GM21381 (cell line): Measurements from ENCODE around the gene SEMA3E.
"Not testable (repeated sequence)": the region's sequence is repeated elsewhere in the genome, so short reads cannot be mapped to it uniquely, and the experiment has no call there.

Source experiments
- ATAC-seq: cut with Tn5 transposase; IDR thresholded peaks from one replicate; pipeline ENCODE4 v1.9.1; 2021; ENCODE audit warnings: mild to moderate bottlenecking, moderate library complexity; ENCODE audit not compliant: unreplicated experiment

SEMA3E gene

DNA sequence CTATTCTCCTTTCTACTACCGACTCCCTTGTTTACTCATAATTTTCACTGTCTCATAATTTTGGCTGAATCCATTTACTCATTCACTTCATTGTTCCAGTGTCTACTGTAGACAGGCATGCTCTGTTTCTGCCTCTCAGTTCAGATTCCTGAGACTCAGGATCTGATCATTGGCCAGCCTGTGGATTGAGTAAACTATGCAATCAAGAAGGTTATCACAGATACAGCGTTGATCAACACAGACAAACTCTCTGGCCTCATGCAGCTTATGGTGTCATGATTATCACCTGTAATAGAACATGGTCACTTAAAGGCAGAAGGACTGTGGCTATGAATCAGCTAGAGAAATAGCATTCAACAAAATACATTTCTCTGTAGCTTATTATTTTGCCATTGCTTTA lies 86.0 kb downstream of the SEMA3E start:
- ATAC-seq, result no peak

GRCh38 chr7:83562289-83562688 lies 86.7 kb downstream of the SEMA3E start:
- ATAC-seq, result no peak

DNA sequence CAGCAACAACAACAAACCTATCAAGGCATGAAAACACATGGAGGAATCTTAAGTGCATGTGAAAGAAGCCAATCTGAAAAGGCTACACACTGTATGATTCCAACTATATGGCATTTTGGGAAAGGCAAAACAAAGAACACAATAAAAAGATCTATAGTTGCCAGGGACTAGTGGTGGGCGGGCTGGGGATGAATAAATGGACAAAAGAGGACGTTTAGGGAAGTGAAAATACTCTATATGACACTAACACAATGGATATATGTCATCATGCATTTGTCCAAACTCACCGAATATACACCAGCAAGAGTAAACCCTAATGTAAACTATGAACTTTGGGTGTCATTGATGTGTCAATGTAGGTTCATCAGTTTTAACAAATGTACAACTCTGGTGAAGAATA lies 89.1 kb downstream of the SEMA3E start:
- no peak for ATAC-seq

- ATAC-seq, result not testable (repeated sequence)
These were observed 96.4 kb downstream of the SEMA3E start for GRCh38 chr7:83552556-83552955.

DNA sequence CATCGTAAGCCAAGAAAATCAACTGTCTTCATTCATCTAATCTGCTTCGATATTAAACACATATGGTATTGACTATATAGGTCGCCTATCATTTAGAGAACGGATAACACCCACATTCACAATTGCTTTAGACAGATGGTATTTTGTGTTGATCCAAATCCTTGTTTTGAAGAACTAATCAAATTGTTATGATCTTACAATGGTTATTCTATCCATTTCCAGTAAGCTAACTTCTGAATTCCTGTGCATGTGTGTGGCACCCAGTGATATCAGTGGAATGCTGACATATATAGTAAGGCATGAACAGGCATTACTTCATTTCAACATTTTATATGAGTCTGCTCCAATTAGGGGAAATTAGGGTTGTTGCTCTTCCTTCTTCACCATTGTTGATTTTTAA lies 98.8 kb downstream of the SEMA3E start:
- no peak for ATAC-seq

- no peak for ATAC-seq
These were observed 100.7 kb downstream of the SEMA3E start for GRCh38 chr7:83548250-83548649.

DNA sequence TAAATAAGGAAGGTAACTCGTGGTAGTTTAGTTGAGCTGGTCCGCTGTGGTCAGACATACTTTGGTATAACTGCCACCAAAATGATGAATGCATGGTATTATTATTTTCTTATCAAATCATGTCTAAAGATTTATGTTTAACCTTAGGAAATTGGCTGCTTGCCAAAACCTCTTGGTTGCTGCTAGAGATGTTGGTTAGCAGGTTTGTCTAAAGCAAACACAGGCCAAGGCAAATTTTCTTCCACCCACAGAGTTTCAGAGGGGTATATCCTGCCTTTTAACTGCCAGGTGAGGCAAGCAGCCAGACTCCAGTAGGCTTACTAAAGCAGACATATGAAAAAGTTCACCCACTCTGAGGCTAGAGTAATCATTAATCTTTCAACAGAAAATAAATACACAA lies 101.4 kb downstream of the SEMA3E start:
- ATAC-seq, result no peak

- no peak for ATAC-seq
These were observed 102.4 kb downstream of the SEMA3E start for GRCh38 chr7:83546586-83546985.

- no peak for ATAC-seq
These were observed 107.6 kb downstream of the SEMA3E start for GRCh38 chr7:83541187-83541960.

- ATAC-seq, result no peak
These were observed 114.5 kb downstream of the SEMA3E start for GRCh38 chr7:83534488-83534887.

DNA sequence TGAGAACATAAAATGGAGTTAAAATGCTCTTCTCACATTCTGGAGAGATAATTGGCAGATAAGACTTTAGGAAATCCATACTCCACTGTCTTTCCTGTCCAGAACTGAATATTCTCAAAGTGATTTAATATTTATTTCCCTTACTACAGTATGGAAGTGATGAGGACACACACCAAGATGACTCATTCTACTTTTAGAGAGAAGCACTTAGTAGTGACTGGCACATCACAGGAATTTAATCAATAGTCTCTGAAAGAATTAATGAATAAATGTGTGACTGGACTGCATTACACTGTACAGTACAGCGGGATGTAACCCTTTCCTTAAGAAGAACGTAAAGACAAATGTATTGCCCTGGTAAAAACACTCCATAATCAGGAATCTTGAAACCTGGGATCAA lies 116.7 kb downstream of the SEMA3E start:
- no peak for ATAC-seq

DNA sequence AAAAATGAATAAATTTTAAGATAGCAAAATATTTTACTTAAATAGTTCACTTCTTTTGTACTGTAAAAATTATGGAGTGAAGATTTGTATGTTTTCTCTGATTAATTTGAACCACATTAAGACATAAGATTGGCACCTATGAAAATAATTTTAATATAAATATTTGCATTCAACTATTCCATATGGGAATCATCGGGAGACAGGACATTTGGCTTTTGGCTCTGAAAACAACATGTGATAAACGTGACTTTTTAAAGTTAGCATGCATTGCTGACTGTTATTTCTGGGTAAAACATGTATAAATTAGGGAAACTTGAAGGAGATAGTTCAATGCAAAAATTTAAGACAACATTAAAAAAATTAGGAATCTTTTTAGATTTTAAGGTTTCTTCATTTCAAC lies 117.2 kb downstream of the SEMA3E start:
- ATAC-seq, result no peak

DNA sequence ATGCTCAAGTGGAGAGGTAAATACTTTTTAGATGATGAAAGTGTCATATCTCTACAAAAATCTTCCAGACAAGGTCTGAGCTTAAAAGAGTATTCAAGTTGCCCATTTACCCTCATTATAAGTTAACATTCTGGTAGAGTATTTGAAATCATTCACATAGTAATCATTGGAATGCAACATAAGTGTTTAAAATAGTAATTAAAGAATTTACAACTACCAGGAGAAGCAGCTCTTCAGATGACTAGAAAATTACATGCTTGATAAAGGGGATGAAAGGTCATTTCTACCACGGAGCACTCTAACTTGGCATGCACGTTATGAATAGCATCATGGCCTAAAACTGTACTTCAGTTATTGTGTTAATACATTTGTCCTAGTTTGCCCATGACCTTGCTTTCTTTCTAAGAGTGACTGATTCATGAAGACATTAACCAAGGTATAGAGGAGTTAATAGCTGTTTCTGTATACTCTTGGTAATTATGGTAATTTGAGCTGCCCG lies 120.0 kb downstream of the SEMA3E start:
- no peak for ATAC-seq

DNA sequence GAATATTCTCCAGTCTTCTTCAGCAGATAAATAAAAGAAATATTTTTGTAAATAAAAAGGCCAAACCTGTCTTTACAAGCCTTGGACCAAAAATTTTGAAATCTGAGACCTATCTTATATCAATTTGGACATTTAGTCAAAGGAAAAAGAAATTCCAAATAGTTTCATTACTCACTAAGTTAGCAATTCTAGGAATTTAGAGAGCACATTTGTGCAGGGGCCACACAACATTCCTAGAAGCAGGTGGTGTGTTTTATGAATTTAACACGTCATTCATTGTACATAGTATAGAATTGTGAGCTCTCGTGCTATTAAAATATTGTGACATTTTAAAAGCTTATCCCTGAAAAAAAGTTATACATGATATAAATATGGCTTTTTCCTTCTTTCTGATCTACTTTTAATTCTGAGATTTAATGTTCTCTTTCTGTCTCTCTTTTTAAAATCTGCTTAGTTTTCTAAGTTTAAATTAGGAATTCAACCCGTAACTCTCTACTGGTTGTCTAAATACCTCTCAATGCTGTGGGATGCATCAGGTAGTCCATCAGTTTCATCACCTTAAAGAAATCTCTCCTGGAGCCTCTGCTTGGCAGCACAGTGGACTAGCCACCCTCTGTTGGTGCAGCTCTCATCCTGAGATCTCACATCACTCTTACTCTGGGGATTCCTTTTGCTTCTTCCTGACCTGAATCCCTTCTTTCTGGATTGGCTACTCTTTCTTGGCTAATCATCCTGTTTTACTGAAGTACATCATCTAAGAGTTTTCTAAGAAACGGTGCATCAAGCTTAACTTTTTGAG lies 124.5 kb downstream of the SEMA3E start:
- no peak for ATAC-seq

DNA sequence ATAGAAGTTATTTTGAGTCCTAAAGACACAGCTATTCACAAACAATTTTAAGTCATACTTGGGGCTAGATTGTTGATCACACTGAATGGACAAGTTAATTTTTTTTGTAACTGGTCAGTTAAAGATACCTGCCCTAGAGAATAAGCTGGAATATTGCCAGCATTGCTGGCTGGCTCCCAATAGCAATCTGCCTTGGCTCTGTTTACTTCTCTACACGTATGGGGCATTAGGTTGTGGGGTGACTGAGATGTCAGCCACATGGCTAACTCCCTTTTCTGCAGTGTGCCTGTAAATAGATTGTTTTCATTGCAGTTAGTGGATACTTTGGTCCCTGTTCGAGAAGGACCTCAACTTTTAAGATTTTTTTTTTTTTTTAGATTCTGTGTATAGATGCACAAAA lies 128.2 kb downstream of the SEMA3E start:
- ATAC-seq, result no peak

DNA sequence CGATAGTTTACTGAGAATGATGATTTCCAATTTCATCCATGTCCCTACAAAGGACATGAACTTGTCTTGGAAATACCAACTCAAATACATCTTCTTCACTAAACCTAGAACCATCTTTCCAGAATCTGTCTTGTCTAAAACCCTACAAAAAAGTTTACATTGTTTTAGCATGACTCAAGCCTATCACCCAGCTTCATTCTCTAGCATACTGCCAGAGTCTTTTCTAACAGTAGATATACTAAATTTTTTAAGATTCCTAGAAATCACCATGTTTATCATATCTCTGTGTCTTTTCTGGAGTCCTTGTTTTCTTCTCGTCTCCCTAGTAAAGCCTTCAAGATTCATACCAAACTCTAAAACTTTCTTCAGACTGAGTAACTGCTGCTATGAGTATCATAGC lies 129.7 kb downstream of the SEMA3E start:
- ATAC-seq, result no peak

- ATAC-seq, result no peak
These were observed 131.8 kb downstream of the SEMA3E start for GRCh38 chr7:83517035-83517700.

DNA sequence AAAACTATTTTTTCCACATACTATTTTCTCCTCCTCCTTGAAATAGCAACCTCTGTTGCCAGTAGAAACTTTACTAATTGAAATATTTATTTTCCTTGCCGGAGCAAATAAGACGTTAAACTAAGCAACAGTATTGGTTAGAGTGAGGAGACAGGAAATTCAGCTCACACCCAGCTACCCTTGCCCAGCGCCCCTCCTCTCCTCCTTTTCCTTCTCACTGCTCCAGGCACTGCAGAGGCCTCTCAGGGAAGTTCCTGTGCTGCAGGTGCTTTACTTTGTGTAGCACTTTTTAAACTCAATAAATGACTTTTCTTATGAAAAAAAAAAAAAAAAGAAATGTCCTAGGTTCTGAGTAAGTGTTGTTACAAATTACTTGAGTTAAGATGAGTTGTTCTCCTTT lies 134.0 kb downstream of the SEMA3E start:
- ATAC-seq, result no peak

DNA sequence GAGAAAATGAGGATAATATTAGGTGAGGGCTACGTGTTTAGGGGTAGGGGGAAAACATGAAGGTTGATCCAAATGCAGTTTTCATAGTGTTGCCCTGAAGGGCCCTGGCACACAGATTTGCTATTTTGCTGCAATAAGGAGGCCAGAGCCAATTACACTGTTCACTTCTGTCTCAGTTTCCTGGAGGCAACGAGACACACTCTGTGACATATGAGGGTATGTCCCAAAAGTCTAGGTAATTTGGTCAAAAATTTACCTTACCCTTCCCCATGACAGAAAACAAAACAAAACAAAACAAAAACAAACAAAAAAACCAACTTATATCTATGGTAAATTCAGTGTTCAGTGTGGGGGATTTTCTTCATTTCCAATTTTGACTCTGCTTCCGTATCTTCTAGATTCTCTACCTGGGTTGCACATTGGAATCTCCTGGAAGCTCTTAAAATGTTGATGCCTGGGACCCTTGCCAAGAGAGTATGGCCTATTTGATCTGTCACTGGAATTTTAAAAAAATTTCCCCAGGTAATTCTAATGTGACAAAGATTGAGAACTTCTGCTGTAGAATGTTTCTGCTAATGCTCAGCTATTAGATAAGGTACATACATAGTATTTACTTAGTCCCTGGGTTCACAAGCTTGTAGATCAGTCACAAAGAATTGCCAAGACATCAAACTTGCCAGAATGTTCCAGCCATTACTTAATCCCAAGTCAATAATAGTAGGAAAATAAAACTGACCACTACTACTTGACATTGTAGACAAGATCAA lies 139.5 kb downstream of the SEMA3E start:
- ATAC-seq, result no peak

DNA sequence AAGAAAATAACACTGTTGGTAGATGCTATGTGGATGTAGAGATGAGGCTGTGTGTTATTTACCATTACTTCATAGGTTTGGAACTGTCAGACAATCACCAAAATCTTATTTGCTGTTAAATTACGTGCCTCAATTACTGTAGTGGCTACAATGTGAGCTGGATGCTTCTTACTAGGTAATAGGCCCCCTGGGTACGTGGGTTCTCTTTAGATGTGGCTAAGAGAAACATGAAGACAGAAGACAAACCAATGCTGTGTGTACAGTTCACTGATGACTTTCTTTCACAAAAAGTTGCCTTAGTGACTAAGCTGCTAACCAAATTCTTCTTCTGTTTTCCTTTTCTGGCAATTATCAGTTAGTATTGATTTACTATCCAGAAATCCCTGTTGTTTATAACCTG lies 144.6 kb downstream of the SEMA3E start:
- ATAC-seq, result no peak

DNA sequence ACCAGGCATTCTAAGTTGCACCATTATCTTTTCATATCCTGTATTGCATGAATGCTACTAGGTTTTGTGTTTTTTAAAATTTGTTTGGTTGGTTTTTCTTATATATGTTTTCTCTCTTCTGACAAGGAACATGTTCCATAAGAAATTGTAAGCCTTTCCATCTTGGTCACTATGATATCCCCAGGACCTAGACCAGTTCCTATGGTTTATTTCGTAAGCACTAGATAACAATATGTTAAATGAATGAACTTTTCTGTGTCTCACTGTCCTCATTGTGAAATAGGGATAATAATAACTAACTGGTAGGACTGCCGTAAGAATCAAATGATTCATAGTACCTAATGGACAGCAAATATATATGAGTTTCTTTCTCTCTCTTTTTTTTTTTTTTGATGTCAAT lies 146.3 kb downstream of the SEMA3E start:
- no peak for ATAC-seq
